HCT116 (cell line): Measurements from ENCODE around the gene SPSB2.

Experiments used
- FOSL1 ChIP-seq: IDR thresholded peaks from 2 replicates; pipeline ENCODE4 v1.6.1; 2012; ENCODE audit warnings: low read depth
- POLR2A ChIP-seq: IDR thresholded peaks from 2 replicates; pipeline ENCODE4 v1.7.0; 2011; ENCODE audit warnings: borderline replicate concordance; ENCODE audit not compliant: insufficient read depth, insufficient read length; ENCODE audit errors: extremely low read depth
- POLR2AphosphoS5 ChIP-seq: IDR thresholded peaks from 2 replicates; pipeline ENCODE4 v1.6.1; 2011; ENCODE audit warnings: mild to moderate bottlenecking, low read depth, low read length, moderate library complexity
- TF ChIP-seq, protein P1 (sequence below), 3 experiments: fragments of 200-600 bp in 1 of 3; sonication (generic) in 1 of 3; IDR thresholded peaks in 2 of 3; conservative IDR thresholded peaks in 1 of 3; 2 replicates each; pipeline ENCODE4 v1.5.1; 2012 to 2017; ENCODE audit warnings: low read depth in 2 of 3, low read length in 2 of 3, antibody characterized with exemption in 1 of 3, borderline replicate concordance in 1 of 3, control low read depth in 1 of 3, mild to moderate bottlenecking in 1 of 3, mixed read lengths in 1 of 3, mixed run types in 1 of 3, moderate library complexity in 1 of 3; ENCODE audit not compliant: insufficient read depth in 1 of 3
- TF ChIP-seq, protein P2 (sequence below): IDR thresholded peaks from 2 replicates; pipeline ENCODE4 v1.6.1; 2012

DNA sequence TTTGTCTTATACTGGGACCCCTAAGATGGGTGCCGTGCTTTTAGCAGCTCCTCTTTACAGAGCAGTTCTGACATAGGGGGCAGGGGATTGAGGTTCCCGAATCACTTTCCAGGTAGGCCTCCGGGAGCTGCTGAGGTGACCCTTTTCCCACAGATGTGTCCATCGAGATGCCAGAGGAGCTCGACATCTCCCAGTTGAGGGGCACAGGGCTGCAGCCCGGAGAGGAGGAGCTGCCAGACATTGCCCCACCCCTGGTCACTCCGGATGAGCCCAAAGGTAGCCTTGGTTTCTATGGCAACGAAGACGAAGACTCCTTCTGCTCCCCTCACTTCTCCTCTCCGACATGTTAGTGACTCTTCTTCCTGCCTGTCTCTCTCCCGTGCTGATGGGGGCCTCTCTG lies 10.1 kb downstream of the SPSB2 start:
- TF ChIP-seq POLR2AphosphoS5 (no peak), FOSL1 (no peak), POLR2A (no peak)
- TF ChIP-seq, protein P1, sequence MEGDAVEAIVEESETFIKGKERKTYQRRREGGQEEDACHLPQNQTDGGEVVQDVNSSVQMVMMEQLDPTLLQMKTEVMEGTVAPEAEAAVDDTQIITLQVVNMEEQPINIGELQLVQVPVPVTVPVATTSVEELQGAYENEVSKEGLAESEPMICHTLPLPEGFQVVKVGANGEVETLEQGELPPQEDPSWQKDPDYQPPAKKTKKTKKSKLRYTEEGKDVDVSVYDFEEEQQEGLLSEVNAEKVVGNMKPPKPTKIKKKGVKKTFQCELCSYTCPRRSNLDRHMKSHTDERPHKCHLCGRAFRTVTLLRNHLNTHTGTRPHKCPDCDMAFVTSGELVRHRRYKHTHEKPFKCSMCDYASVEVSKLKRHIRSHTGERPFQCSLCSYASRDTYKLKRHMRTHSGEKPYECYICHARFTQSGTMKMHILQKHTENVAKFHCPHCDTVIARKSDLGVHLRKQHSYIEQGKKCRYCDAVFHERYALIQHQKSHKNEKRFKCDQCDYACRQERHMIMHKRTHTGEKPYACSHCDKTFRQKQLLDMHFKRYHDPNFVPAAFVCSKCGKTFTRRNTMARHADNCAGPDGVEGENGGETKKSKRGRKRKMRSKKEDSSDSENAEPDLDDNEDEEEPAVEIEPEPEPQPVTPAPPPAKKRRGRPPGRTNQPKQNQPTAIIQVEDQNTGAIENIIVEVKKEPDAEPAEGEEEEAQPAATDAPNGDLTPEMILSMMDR (IDR thresholded peaks at IDR 0.05 in 2 of 3, conservative IDR thresholded peaks at IDR 0.05 in 1 of 3; ENCODE audit: borderline replicate concordance in 1 of 3, insufficient read depth in 1 of 3, low read depth in 2 of 3, low read length in 2 of 3): no peak
- TF ChIP-seq, protein P2, sequence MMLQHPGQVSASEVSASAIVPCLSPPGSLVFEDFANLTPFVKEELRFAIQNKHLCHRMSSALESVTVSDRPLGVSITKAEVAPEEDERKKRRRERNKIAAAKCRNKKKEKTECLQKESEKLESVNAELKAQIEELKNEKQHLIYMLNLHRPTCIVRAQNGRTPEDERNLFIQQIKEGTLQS: no peak
